ENCODE results near the gene TLR3. TPM values are rescaled to one million over a fixed set of nuclear protein-coding genes. Genes with fewer than 3 reads are reported as not detected.

TLR3 gene
- total RNA-seq, 3 donors from 2014 or later, result 4.3 to 13.9 (median 7.4) TPM

DNA sequence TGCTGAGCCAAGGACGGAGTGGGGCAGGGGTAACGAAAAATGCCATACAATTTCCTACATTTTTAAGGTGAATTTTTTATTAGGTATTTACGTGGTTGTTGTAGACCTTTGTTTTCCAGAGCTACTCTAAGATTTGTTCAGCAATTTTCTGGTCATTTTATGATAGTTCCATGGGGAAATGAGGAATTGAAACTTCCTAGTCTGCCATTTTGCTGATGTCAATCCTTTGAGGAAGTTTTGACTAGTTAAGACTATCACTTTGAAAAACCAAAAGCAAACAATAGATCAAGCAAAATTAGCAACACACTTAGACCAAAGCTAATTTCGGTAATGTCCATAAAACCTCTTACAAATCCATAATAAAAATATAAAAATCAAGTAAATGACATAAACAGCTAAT, 7.0 kb upstream of the TLR3 start:
- Histone ChIP-seq H3K27me3 (no peaks in the 10 kb centered on the region), H3K36me3 (no peaks in the 10 kb centered on the region), H3K4me3 (no peak overlapping the region), H3K27ac (no peak overlapping the region), H3K4me1 (no peaks in the 10 kb centered on the region), H3K9me3 (no peaks in the 10 kb centered on the region)
- TF ChIP-seq POLR2AphosphoS5 (IDR thresholded peaks at IDR 0.05) (no peak), POLR2A (IDR thresholded peaks at IDR 0.05) (no peak)
- TF ChIP-seq, protein P1, sequence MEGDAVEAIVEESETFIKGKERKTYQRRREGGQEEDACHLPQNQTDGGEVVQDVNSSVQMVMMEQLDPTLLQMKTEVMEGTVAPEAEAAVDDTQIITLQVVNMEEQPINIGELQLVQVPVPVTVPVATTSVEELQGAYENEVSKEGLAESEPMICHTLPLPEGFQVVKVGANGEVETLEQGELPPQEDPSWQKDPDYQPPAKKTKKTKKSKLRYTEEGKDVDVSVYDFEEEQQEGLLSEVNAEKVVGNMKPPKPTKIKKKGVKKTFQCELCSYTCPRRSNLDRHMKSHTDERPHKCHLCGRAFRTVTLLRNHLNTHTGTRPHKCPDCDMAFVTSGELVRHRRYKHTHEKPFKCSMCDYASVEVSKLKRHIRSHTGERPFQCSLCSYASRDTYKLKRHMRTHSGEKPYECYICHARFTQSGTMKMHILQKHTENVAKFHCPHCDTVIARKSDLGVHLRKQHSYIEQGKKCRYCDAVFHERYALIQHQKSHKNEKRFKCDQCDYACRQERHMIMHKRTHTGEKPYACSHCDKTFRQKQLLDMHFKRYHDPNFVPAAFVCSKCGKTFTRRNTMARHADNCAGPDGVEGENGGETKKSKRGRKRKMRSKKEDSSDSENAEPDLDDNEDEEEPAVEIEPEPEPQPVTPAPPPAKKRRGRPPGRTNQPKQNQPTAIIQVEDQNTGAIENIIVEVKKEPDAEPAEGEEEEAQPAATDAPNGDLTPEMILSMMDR (IDR thresholded peaks at IDR 0.05), result no peak
- intact Hi-C loops (cut with DNase I; ENCODE audit: low total_unique reads), result no loop called here
- no peak for DNase-seq (ENCODE audit: low spot score in 2 of 2)

DNA sequence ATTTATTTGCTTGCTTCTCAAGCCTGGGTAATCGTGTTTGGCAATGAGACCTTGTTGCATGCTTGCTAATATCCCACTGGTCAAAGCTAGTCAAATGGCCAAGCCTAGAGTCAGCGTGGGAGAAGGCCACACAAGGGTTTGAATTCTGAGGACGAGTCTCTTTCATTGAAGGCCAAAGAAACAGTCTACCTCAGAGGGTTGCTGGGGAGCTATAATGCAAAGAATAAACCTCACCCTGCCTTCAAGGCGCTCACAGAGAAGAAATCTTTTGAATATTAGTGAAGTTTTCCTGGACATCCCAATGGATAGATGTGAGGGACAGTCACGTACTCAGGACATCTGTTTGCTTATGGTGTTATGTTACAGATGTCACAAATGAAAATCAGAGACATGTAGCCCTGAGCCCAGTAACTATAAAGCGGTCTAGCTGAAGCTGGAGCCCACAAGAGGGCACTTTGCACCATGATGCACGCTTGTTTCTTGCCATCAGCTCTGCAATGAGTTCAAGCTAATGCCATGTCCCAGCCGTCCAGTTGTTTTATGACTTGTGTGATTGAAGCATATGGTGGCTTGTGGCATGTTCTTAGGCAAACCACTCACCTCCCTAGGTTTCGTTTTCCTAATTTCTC, 1.1 kb upstream of the TLR3 start:
- Histone ChIP-seq H3K36me3 (no peaks in the 10 kb centered on the region), H3K4me1 (no peaks in the 10 kb centered on the region), H3K27me3 (no peaks in the 10 kb centered on the region), H3K27ac (peak overlapping the region in 1 of 2 donors; percentile 73), H3K9me3 (no peaks in the 10 kb centered on the region), H3K4me3 (peak overlapping the region; percentile 53 to 68 (median 59))
- peak in 1 of 2 donors; percentile 37 for DNase-seq (ENCODE audit: low spot score in 2 of 2)
- intact Hi-C loops (cut with DNase I; ENCODE audit: low total_unique reads), result no loop called here
- TF ChIP-seq POLR2A (IDR thresholded peaks at IDR 0.05), result no peak
- TF ChIP-seq POLR2AphosphoS5 (IDR thresholded peaks at IDR 0.05), result no peak
- TF ChIP-seq, protein P1 (IDR thresholded peaks at IDR 0.05), result peak in 2 of 3 donors; percentile 20 to 36

DNA sequence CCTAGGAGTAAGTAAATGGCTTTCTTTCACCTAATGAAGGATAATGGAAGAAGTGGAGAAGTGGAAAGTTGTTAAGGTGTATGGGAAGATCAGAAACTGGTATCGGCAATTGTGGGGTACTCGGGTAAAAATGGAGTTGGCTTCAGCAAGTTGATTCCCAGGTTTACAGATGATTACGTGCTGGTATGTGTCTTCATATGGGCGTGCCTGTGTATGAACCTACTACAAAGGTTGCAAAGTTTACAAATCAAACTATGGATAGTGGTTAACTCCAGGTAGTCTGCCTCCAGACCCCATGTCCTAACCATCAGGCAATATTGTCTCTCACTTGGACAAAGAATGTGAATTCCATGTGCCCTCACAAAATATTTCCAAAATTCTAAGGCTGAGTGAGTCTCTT, 773 bp downstream of the TLR3 start:
- intact Hi-C loops (cut with DNase I; ENCODE audit: low total_unique reads), result no loop called here
- no peak for DNase-seq (ENCODE audit: low spot score in 2 of 2)
- Histone ChIP-seq H3K4me1 (no peaks in the 10 kb centered on the region), H3K27ac (peak overlapping the region; percentile 32 to 73), H3K9me3 (no peaks in the 10 kb centered on the region), H3K27me3 (no peaks in the 10 kb centered on the region), H3K4me3 (peak overlapping the region; percentile 53 to 68 (median 59)), H3K36me3 (no peaks in the 10 kb centered on the region)
- TF ChIP-seq POLR2A (IDR thresholded peaks at IDR 0.05) (no peak), POLR2AphosphoS5 (IDR thresholded peaks at IDR 0.05) (no peak)
- TF ChIP-seq, protein P1 (IDR thresholded peaks at IDR 0.05), result no peak

DNA sequence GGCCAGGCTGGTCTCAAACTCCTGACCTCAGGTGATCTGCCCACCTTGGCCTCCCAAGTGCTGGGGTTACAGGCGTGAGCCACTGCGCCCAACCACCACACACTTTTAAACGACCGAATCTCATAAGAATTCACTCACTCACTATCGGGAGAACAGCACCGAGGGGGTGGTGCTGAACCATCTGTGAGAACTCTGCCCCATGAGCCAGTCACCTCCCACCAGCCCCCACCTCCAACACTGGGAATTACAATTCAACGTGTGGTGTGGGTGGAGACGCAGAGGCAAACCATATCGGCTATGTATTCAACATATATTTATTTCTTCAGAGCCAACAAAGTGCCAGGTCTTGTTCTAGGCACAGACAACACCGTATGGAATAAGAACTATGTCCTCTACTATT, 3.6 kb downstream of the TLR3 start:
- no peak for DNase-seq (ENCODE audit: low spot score in 2 of 2)
- TF ChIP-seq, protein P1 (IDR thresholded peaks at IDR 0.05), result no peak
- no peak for TF ChIP-seq POLR2AphosphoS5 (IDR thresholded peaks at IDR 0.05)
- TF ChIP-seq POLR2A (IDR thresholded peaks at IDR 0.05), result no peak
- H3K36me3 ChIP-seq, result no peaks in the 10 kb centered on the region
- H3K27me3 ChIP-seq, result no peaks in the 10 kb centered on the region
- H3K4me3 ChIP-seq, result no peak overlapping the region
- intact Hi-C loops (cut with DNase I; ENCODE audit: low total_unique reads), result no loop called here
- no peaks in the 10 kb centered on the region for H3K4me1 ChIP-seq
- no peak overlapping the region for H3K27ac ChIP-seq
- H3K9me3 ChIP-seq, result no peaks in the 10 kb centered on the region

DNA sequence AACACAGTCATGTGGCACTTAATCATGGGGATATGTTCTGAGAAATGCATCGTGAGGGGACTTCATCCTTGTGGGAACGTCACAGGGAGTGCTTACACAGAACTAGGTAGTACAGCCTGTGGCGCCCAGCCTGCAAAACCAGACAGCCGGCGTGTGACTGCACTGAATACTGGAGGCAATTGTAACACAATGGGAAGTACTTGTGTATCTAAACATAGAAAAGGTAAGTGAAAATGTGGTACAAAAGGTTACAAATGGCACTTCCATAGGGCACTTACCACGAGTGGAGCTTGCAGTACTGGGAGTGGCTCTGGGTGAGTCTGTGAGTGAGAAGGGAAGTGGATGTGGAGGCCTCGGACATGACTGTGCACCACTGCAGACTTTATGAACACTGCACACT, 5.2 kb downstream of the TLR3 start:
- TF ChIP-seq POLR2A (IDR thresholded peaks at IDR 0.05) (no peak), POLR2AphosphoS5 (IDR thresholded peaks at IDR 0.05) (no peak)
- TF ChIP-seq, protein P1 (IDR thresholded peaks at IDR 0.05), result no peak
- Histone ChIP-seq H3K27me3 (no peaks in the 10 kb centered on the region), H3K36me3 (no peaks in the 10 kb centered on the region), H3K9me3 (no peaks in the 10 kb centered on the region), H3K27ac (no peak overlapping the region), H3K4me3 (no peak overlapping the region), H3K4me1 (no peaks in the 10 kb centered on the region)
- no peak for DNase-seq (ENCODE audit: low spot score in 2 of 2)
- intact Hi-C loops (cut with DNase I; ENCODE audit: low total_unique reads), result no loop called here

All from breast epithelium (tissue), 4 donors.